ENCODE results near the gene SLC9C1. TPM values are rescaled to one million over a fixed set of nuclear protein-coding genes. Genes with fewer than 3 reads are reported as not detected.

The SLC9C1 gene
- total and polyA plus RNA-seq, 2 of the 4 experiments (the other 2 are of a cell fraction): not detected

DNA sequence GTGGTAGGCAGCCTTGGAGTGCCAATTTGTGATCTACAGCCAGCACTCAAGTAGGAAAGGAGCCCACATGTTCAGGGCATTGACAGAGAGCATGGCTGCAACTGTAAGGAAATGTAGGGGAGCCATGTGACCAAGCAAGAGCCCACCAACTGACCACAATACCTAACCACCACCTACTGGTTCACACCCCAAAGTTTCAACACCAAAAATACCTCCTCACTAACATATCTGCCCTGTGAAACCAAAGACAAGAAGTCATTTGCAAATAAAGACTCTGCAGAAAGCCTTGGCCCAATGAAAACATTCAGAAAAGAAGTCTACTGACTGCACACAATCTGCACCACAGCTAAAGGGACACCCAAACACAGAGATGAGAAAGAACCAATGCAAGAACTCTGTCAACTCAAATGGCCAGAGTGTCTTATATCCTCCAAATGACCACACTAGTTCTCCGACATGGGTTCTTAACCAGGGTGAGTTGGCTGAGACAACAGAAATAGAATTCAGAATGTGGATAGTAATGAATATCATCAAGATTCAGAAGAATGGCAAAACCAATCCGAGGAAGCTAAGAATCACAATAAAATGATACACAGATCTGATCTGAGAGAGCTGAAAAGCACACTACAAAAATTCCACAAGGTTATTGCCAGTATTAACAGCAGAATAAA, 40.6 kb downstream of the SLC9C1 start:
- intact Hi-C loops (cut with micrococcal nuclease): no loop called here
- no TSS peak for BruUV-seq (replicated peaks)

More for the DNA sequence above, 40.6 kb downstream of the SLC9C1 start:
- Histone ChIP-seq H3K4me1 (ENCODE audit: control insufficient read depth, insufficient read depth, low read length) (no peaks in the 10 kb centered on the region), H3K56ac (ENCODE audit: extremely low read depth, insufficient read depth, low read length) (no peak overlapping the region), H3K9ac (ENCODE audit: low read depth, low read length) (no peak overlapping the region), H2AK5ac (ENCODE audit: low read depth, low read length) (no peak overlapping the region), H2AFZ (replicated peaks; ENCODE audit: low read length, poor library complexity) (no peak overlapping the region), H4K91ac (ENCODE audit: insufficient read depth, low read depth, low read length) (no peak overlapping the region), H3K23ac (ENCODE audit: low read depth, low read length) (no peak overlapping the region), H3K9me3 (ENCODE audit: control insufficient read depth, insufficient read depth, low read length) (no peaks in the 10 kb centered on the region), H2BK5ac (ENCODE audit: low read depth, low read length, poor library complexity, severe bottlenecking) (no peak overlapping the region), H2BK20ac (ENCODE audit: low read depth, low read length) (no peak overlapping the region), H3K18ac (ENCODE audit: low read depth, low read length) (no peak overlapping the region), H3K79me1 (ENCODE audit: low read depth in 1 of 2, low read length in 2 of 2) (no peaks in the 10 kb centered on the region), H3K27ac (ENCODE audit: insufficient read depth, low read length) (no peak overlapping the region), H2BK120ac (ENCODE audit: low read depth, low read length) (no peak overlapping the region), H4K20me1 (ENCODE audit: insufficient read depth, low read length) (no peaks in the 10 kb centered on the region), H3K14ac (replicated peaks; ENCODE audit: low read depth, low read length) (no peak overlapping the region), H3K27me3 (ENCODE audit: control insufficient read depth, insufficient read depth, low read length) (no peaks in the 10 kb centered on the region), H3K4me3 (ENCODE audit: insufficient read depth, low read depth, low read length) (no peak overlapping the region), H4K5ac (ENCODE audit: low read depth, low read length) (no peak overlapping the region), H3K4me2 (ENCODE audit: low read depth, low read length) (no peak overlapping the region), H3K4ac (ENCODE audit: low read depth, low read length) (no peak overlapping the region), H3K9me1 (ENCODE audit: insufficient read depth, low read length) (no peaks in the 10 kb centered on the region), H2AK9ac (replicated peaks; ENCODE audit: low read depth, low read length, poor library complexity) (no peak overlapping the region), H3K36me3 (ENCODE audit: control insufficient read depth, insufficient read depth, low read length) (no peaks in the 10 kb centered on the region), H4K8ac (ENCODE audit: low read depth in 2 of 2, low read length in 2 of 2) (no peak overlapping the region), H2BK15ac (ENCODE audit: low read depth, low read length) (no peak overlapping the region)
- CTCF ChIA-PET: no interaction called here
- no peak for TF ChIP-seq MAFK (IDR thresholded peaks at IDR 0.05; ENCODE audit: low read depth, low read length)
- TF ChIP-seq MXI1 (IDR thresholded peaks at IDR 0.05; ENCODE audit: borderline replicate concordance, low read depth, low read length): no peak
- no peak for TF ChIP-seq POLR2A (IDR thresholded peaks at IDR 0.05; ENCODE audit: low read depth, low read length)
- TF ChIP-seq SMC3 (IDR thresholded peaks at IDR 0.05; ENCODE audit: low read depth, low read length): no peak
- no peak for TF ChIP-seq CEBPB (IDR thresholded peaks at IDR 0.05; ENCODE audit: low read depth, low read length)
- no peak for TF ChIP-seq NFE2L2 (IDR thresholded peaks at IDR 0.05; ENCODE audit: low read depth, low read length)
- no peak for TF ChIP-seq RFX5 (IDR thresholded peaks at IDR 0.05; ENCODE audit: low read depth, low read length)
- TF ChIP-seq, protein P1, sequence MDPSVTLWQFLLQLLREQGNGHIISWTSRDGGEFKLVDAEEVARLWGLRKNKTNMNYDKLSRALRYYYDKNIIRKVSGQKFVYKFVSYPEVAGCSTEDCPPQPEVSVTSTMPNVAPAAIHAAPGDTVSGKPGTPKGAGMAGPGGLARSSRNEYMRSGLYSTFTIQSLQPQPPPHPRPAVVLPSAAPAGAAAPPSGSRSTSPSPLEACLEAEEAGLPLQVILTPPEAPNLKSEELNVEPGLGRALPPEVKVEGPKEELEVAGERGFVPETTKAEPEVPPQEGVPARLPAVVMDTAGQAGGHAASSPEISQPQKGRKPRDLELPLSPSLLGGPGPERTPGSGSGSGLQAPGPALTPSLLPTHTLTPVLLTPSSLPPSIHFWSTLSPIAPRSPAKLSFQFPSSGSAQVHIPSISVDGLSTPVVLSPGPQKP (IDR thresholded peaks at IDR 0.05; ENCODE audit: borderline replicate concordance, low read depth, low read length): no peak
- TF ChIP-seq, protein P2, sequence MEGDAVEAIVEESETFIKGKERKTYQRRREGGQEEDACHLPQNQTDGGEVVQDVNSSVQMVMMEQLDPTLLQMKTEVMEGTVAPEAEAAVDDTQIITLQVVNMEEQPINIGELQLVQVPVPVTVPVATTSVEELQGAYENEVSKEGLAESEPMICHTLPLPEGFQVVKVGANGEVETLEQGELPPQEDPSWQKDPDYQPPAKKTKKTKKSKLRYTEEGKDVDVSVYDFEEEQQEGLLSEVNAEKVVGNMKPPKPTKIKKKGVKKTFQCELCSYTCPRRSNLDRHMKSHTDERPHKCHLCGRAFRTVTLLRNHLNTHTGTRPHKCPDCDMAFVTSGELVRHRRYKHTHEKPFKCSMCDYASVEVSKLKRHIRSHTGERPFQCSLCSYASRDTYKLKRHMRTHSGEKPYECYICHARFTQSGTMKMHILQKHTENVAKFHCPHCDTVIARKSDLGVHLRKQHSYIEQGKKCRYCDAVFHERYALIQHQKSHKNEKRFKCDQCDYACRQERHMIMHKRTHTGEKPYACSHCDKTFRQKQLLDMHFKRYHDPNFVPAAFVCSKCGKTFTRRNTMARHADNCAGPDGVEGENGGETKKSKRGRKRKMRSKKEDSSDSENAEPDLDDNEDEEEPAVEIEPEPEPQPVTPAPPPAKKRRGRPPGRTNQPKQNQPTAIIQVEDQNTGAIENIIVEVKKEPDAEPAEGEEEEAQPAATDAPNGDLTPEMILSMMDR (conservative IDR thresholded peaks at IDR 0.05; ENCODE audit: low read depth, low read length): no peak
- TF ChIP-seq BHLHE40 (IDR thresholded peaks at IDR 0.05; ENCODE audit: low read depth, low read length): no peak
- no peak for TF ChIP-seq RCOR1 (IDR thresholded peaks at IDR 0.05; ENCODE audit: insufficient replicate concordance, low read length)
- DNase-seq (no peak), ATAC-seq (ENCODE audit: low read depth) (no peak)
- in situ Hi-C loops (cut with MboI; ENCODE audit: low sequenced_read_pairs) (no loop called here), dilution Hi-C loops (cut with HindIII; ENCODE audit: low sequenced_read_pairs, unreplicated experiment) (no loop called here)
- POLR2A ChIA-PET (ENCODE audit: unreplicated experiment): no interaction called here
- no CpG with 5 or more reads among the region's 2 CpGs for WGBS, 2 experiments (ENCODE audit: extremely low coverage in 2 of 2, insufficient read length in 1 of 2)

Data from IMR-90 (cell line).